K562 (cell line): Measurements from ENCODE around the gene ACSBG1. TPM values are rescaled to one million over a fixed set of nuclear protein-coding genes. Genes with fewer than 3 reads are reported as not detected.

ENCODE experiments used
- BRD9 ChIP-seq: fragments of 450-650 bp; IDR thresholded peaks from 2 replicates; pipeline ENCODE4 v1.6.1; 2018; ENCODE audit warnings: low read depth; ENCODE audit not compliant: partially characterized antibody
- CREM ChIP-seq: IDR thresholded peaks from 2 replicates; pipeline ENCODE4 v1.6.1; 2014; ENCODE audit warnings: antibody characterized with exemption, low read depth
- CTCF ChIP-seq, 3 experiments: IDR thresholded peaks in 2 of 3; conservative IDR thresholded peaks in 1 of 3; 2 replicates each; pipeline ENCODE4 v1.5.1; 2011 to 2012; ENCODE audit warnings: low read length in 3 of 3, mild to moderate bottlenecking in 3 of 3, control low read depth in 2 of 3, improper control_type of control experiment in 1 of 3, inconsistent platforms in 1 of 3, low read depth in 1 of 3, mixed read lengths in 1 of 3, moderate library complexity in 1 of 3; ENCODE audit not compliant: insufficient read depth in 2 of 3
- HDAC1 ChIP-seq, 2 experiments: fragments of 450-650 bp; IDR thresholded peaks; 2 replicates each; pipeline ENCODE4 v1.6.1; 2016 to 2017; ENCODE audit warnings: inconsistent platforms in 1 of 2, mild to moderate bottlenecking in 1 of 2, moderate library complexity in 1 of 2
- HNRNPLL ChIP-seq: fragments of 200-400 bp; formaldehyde crosslinking; IDR thresholded peaks from 2 replicates; pipeline ENCODE4 v1.6.1; 2017; ENCODE audit warnings: low read length, low read depth, mild to moderate bottlenecking; ENCODE audit not compliant: poor library complexity, severe bottlenecking
- MCM2 ChIP-seq: fragments of 450-650 bp; IDR thresholded peaks from 2 replicates; pipeline ENCODE4 v1.6.1; 2017; ENCODE audit warnings: low read depth, mild to moderate bottlenecking
- NBN ChIP-seq: fragments of 450-650 bp; IDR thresholded peaks from 2 replicates; pipeline ENCODE4 v1.6.1; 2016; ENCODE audit warnings: low read depth, mild to moderate bottlenecking
- RBBP5 ChIP-seq: fragments of 200-600 bp; sonication (generic); IDR thresholded peaks from 2 replicates; pipeline ENCODE4 v1.6.1; 2012; ENCODE audit warnings: borderline replicate concordance, mild to moderate bottlenecking, low read length, control low read depth, inconsistent platforms; ENCODE audit not compliant: insufficient read depth, poor library complexity, severe bottlenecking
- REST ChIP-seq, 2 experiments: fragments of 450-650 bp; formaldehyde crosslinking in 1 of 2; IDR thresholded peaks; 2 replicates each; pipeline versions ENCODE4 v1.4.0 to v1.6.1; 2014 to 2020; ENCODE audit warnings: mild to moderate bottlenecking in 2 of 2, borderline replicate concordance in 1 of 2, low read depth in 1 of 2
- SNIP1 ChIP-seq: fragments of 450-650 bp; IDR thresholded peaks from 2 replicates; pipeline ENCODE4 v1.7.1; 2017; ENCODE audit warnings: low read depth, mild to moderate bottlenecking
- SPI1 ChIP-seq: IDR thresholded peaks from 2 replicates; pipeline ENCODE4 v1.6.1; 2011; ENCODE audit warnings: low read depth, low read length, control low read depth, borderline replicate concordance
- TEAD1 ChIP-seq, 2 experiments: fragments of 450-650 bp in 1 of 2; sonication (generic) in 1 of 2; formaldehyde crosslinking; IDR thresholded peaks; 2 replicates each; pipeline versions ENCODE4 v1.4.0 to v1.8.0; 2020 to 2022; ENCODE audit warnings: mild to moderate bottlenecking in 2 of 2, missing genetic modification reagents in 1 of 2
- ZKSCAN3 ChIP-seq: fragments of 250-450 bp; sonication (Bioruptor Pico); IDR thresholded peaks from 2 replicates; pipeline ENCODE4 v1.4.0; 2020
- ZNF282 ChIP-seq: sonication (generic); formaldehyde crosslinking; IDR thresholded peaks from 2 replicates; pipeline ENCODE4 v1.8.1; 2023; ENCODE audit warnings: missing genetic modification reagents
- ZNF316 ChIP-seq: fragments of 450-650 bp; IDR thresholded peaks from 2 replicates; pipeline ENCODE4 v1.6.1; 2016
- ZNF639 ChIP-seq, 2 experiments: fragments of 200-800 bp in 1 of 2; sonication (Bioruptor generic) in 1 of 2; sonication (generic) in 1 of 2; formaldehyde crosslinking in 1 of 2; IDR thresholded peaks in 1 of 2; conservative IDR thresholded peaks in 1 of 2; 2 replicates each; pipeline versions ENCODE4 v1.5.0 to v1.6.1; 2016 to 2020; ENCODE audit warnings: missing compliant biosample characterization in 1 of 2, missing genetic modification characterization in 1 of 2, missing genetic modification reagents in 1 of 2
- ZNF668 ChIP-seq: fragments of 250-450 bp; sonication (Bioruptor Pico); IDR thresholded peaks from 2 replicates; pipeline ENCODE4 v1.8.0; 2022; ENCODE audit warnings: mild to moderate bottlenecking, inconsistent platforms
- ZNF785 ChIP-seq: fragments of 250-450 bp; sonication (Bioruptor Pico); IDR thresholded peaks from 2 replicates; pipeline ENCODE4 v1.4.0; 2020; ENCODE audit warnings: mild to moderate bottlenecking
- polyA plus RNA-seq, 8 experiments: library from polyadenylated mRNA; depleted of rRNA in 4 of 8; stranded (reverse) in 5 of 8; unstranded in 3 of 8; fragments of >200 nt; fragmentation: Nextera tagmentation in 2 of 8; fragmentation: Illumina TruSeq in 1 of 8; extraction: Ambion mirVana in 2 of 8; extraction: Trizol in 1 of 8; gene quantifications; 2 replicates each; pipeline versions ENCODE4 v1.2.1 to v1.2.3, GENCODE V29; 2011 to 2014; ENCODE audit warnings: inconsistent platforms in 1 of 8, missing spikeins in 1 of 8
- total RNA-seq, 7 experiments: library from RNA; depleted of rRNA in 6 of 7; stranded (reverse); fragments of >200 nt in 6 of 7; fragmentation: Illumina TruSeq in 2 of 7; extraction: Trizol in 2 of 7; gene quantifications; 2 replicates each; pipeline versions ENCODE4 v1.2.1 to v1.2.3, GENCODE V29; 2011 to 2021; ENCODE audit warnings: low replicate concordance in 1 of 7

Gene ACSBG1
- total and polyA plus RNA-seq, 9 of the 15 experiments (the other 6 are each of a cell fraction or from before 2014, with no cell fraction given): 0.36 to 6.4 (median 2.5) TPM

- TF ChIP-seq ZNF668 (CRISPR knock-in tag) (no peak), TEAD1 (CRISPR knock-in tag; IDR thresholded peaks at IDR 0.05) (no peak), CTCF (IDR thresholded peaks at IDR 0.05 in 2 of 3, conservative IDR thresholded peaks at IDR 0.05 in 1 of 3; ENCODE audit: insufficient read depth in 2 of 3, low read depth in 1 of 3, low read length in 3 of 3) (peak; percentile 84 to 93 (median 88)), SPI1 (no peak), MCM2 (no peak), NBN (no peak), ZNF785 (CRISPR knock-in tag) (no peak), ZNF282 (CRISPR knock-in tag) (no peak), RBBP5 (no peak), HNRNPLL (no peak), CREM (no peak), SNIP1 (no peak), ZNF639 (CRISPR knock-in tag; conservative IDR thresholded peaks at IDR 0.05 in 1 of 2, IDR thresholded peaks at IDR 0.05 in 1 of 2) (no peak), ZNF316 (no peak), HDAC1 (IDR thresholded peaks at IDR 0.05) (no peak), REST (IDR thresholded peaks at IDR 0.05; ENCODE audit: borderline replicate concordance) (peak; percentile 78), REST (CRISPR knock-in tag; IDR thresholded peaks at IDR 0.05; ENCODE audit: low read depth) (no peak), ZKSCAN3 (CRISPR knock-in tag) (no peak), BRD9 (no peak)
Observed at GRCh38 chr15:78241017-78241416, 6.7 kb upstream of the ACSBG1 start (continued).
